ENCODE measurements around the gene OXLD1. TPM values are rescaled to one million over a fixed set of nuclear protein-coding genes. Genes with fewer than 3 reads are reported as not detected.

Gene OXLD1
- total RNA-seq, 1 experiment from 2014 or later: 75.9 TPM

- no peak overlapping the region for H3K4me2 ChIP-seq (ENCODE audit: low read length)
- CTCF ChIA-PET: no interaction called here
- BruUV-seq (replicated peaks): no TSS peak
Measured at GRCh38 chr17:81644976-81645952, 21.1 kb downstream of the OXLD1 start.

More at GRCh38 chr17:81644976-81645952, 21.1 kb downstream of the OXLD1 start:
- DNase-seq (ENCODE audit: low read depth, low spot score) (no peak), ATAC-seq (no peak)
- Histone ChIP-seq H3K79me2 (ENCODE audit: insufficient read depth, low read length) (no peaks in the 10 kb centered on the region), H3K27ac (ENCODE audit: low read depth, low read length) (no peak overlapping the region), H3K4me3 (replicated peaks in 1 of 2; ENCODE audit: low read depth in 1 of 2, low read length in 2 of 2) (no peak overlapping the region), H3K9me2 (ENCODE audit: insufficient read depth) (no peaks in the 10 kb centered on the region), H2AFZ (ENCODE audit: low read depth, low read length, poor library complexity, severe bottlenecking) (no peak overlapping the region), H3K4me1 (ENCODE audit: control insufficient read depth in 1 of 2, insufficient read depth in 2 of 2, low read length in 2 of 2) (peaks cover 4 to 22% of the 10 kb centered on the region in 2 experiments), H3K9me3 (ENCODE audit: control insufficient read depth in 1 of 2, insufficient read depth in 1 of 2, low read depth in 1 of 2, low read length in 2 of 2) (peaks cover 0 to 5% of the 10 kb centered on the region in 2 experiments; a peak in 1 of 4 replicates), H3K27me3 (ENCODE audit: insufficient read depth, low read length) (no peaks in the 10 kb centered on the region), H3K9ac (ENCODE audit: low read length) (no peak overlapping the region), H3K36me3 (ENCODE audit: control insufficient read depth in 1 of 2, insufficient read depth in 2 of 2, low read length in 2 of 2) (no peaks in the 10 kb centered on the region), H4K20me1 (ENCODE audit: insufficient read depth) (no peaks in the 10 kb centered on the region)
- TF ChIP-seq SRF (IDR thresholded peaks at IDR 0.05; ENCODE audit: low read depth) (no peak), ZBTB33 (IDR thresholded peaks at IDR 0.05; ENCODE audit: extremely low read depth, insufficient replicate concordance, low read length) (no peak), ELF1 (IDR thresholded peaks at IDR 0.05; ENCODE audit: borderline replicate concordance, low read depth) (no peak), POLR2A (IDR thresholded peaks at IDR 0.05; ENCODE audit: borderline replicate concordance, extremely low read depth, insufficient read depth, insufficient read length) (no peak), EGR1 (IDR thresholded peaks at IDR 0.05; ENCODE audit: low read depth) (no peak), SP1 (IDR thresholded peaks at IDR 0.05; ENCODE audit: low read depth) (no peak), POLR2AphosphoS5 (IDR thresholded peaks at IDR 0.05; ENCODE audit: low read depth, low read length) (no peak), TCF7L2 (IDR thresholded peaks at IDR 0.05; ENCODE audit: borderline replicate concordance, extremely low read depth, insufficient read depth, insufficient read length) (no peak), MAX (IDR thresholded peaks at IDR 0.05) (no peak), EZH2phosphoT487 (IDR thresholded peaks at IDR 0.05; ENCODE audit: borderline replicate concordance) (no peak), ATF3 (IDR thresholded peaks at IDR 0.05) (no peak), CBX3 (IDR thresholded peaks at IDR 0.05; ENCODE audit: low read depth) (no peak)
- TF ChIP-seq, protein P1, sequence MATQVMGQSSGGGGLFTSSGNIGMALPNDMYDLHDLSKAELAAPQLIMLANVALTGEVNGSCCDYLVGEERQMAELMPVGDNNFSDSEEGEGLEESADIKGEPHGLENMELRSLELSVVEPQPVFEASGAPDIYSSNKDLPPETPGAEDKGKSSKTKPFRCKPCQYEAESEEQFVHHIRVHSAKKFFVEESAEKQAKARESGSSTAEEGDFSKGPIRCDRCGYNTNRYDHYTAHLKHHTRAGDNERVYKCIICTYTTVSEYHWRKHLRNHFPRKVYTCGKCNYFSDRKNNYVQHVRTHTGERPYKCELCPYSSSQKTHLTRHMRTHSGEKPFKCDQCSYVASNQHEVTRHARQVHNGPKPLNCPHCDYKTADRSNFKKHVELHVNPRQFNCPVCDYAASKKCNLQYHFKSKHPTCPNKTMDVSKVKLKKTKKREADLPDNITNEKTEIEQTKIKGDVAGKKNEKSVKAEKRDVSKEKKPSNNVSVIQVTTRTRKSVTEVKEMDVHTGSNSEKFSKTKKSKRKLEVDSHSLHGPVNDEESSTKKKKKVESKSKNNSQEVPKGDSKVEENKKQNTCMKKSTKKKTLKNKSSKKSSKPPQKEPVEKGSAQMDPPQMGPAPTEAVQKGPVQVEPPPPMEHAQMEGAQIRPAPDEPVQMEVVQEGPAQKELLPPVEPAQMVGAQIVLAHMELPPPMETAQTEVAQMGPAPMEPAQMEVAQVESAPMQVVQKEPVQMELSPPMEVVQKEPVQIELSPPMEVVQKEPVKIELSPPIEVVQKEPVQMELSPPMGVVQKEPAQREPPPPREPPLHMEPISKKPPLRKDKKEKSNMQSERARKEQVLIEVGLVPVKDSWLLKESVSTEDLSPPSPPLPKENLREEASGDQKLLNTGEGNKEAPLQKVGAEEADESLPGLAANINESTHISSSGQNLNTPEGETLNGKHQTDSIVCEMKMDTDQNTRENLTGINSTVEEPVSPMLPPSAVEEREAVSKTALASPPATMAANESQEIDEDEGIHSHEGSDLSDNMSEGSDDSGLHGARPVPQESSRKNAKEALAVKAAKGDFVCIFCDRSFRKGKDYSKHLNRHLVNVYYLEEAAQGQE (IDR thresholded peaks at IDR 0.05; ENCODE audit: low read depth): no peak
- TF ChIP-seq, protein P2, sequence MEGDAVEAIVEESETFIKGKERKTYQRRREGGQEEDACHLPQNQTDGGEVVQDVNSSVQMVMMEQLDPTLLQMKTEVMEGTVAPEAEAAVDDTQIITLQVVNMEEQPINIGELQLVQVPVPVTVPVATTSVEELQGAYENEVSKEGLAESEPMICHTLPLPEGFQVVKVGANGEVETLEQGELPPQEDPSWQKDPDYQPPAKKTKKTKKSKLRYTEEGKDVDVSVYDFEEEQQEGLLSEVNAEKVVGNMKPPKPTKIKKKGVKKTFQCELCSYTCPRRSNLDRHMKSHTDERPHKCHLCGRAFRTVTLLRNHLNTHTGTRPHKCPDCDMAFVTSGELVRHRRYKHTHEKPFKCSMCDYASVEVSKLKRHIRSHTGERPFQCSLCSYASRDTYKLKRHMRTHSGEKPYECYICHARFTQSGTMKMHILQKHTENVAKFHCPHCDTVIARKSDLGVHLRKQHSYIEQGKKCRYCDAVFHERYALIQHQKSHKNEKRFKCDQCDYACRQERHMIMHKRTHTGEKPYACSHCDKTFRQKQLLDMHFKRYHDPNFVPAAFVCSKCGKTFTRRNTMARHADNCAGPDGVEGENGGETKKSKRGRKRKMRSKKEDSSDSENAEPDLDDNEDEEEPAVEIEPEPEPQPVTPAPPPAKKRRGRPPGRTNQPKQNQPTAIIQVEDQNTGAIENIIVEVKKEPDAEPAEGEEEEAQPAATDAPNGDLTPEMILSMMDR (IDR thresholded peaks at IDR 0.05 in 2 of 3, conservative IDR thresholded peaks at IDR 0.05 in 1 of 3; ENCODE audit: borderline replicate concordance in 1 of 3, insufficient read depth in 1 of 3, low read depth in 2 of 3, low read length in 2 of 3): no peak
- intact Hi-C loops (cut with micrococcal nuclease): no loop called here
- RAD21 ChIA-PET (ENCODE audit: low non-redundant PET in 1 of 2, low total read pairs in 2 of 2, uncharacterized antibody in 2 of 2, unreplicated experiment in 2 of 2): no interaction called here
- POLR2A ChIA-PET: no interaction called here

Data from HCT116 (cell line).